Liver (tissue), 9 donors: ENCODE data around the gene SPSB2. TPM values are rescaled to one million over a fixed set of nuclear protein-coding genes. Genes with fewer than 3 reads are reported as not detected.
A peak's percentile ranks its signal among the peaks of the same experiment; 100 is the strongest.

ENCODE experiments used
- DNase-seq: peaks from one replicate; pipeline ENCODE4 v3.0.0-alpha.2; 2017; ENCODE audit warnings: low spot score
- H3K27ac ChIP-seq, 2 donors: one replicate each; pipeline ENCODE4 v1.7.0; 2013; ENCODE audit warnings: inconsistent platforms in 2 of 2, low read length in 2 of 2, control low read depth in 1 of 2, low read depth in 1 of 2, mild to moderate bottlenecking in 1 of 2
- H3K27me3 ChIP-seq, 4 donors: one replicate each; pipeline versions ENCODE4 v1.6.1 to v1.7.0; 2013; ENCODE audit warnings: low read length in 3 of 4, inconsistent platforms in 1 of 4, mild to moderate bottlenecking in 1 of 4, moderate library complexity in 1 of 4; ENCODE audit not compliant: control insufficient read depth in 4 of 4, insufficient read depth in 4 of 4
- H3K36me3 ChIP-seq, 4 donors: one replicate each; pipeline versions ENCODE4 v1.6.1 to v1.7.0; 2013; ENCODE audit warnings: low read length in 3 of 4, mild to moderate bottlenecking in 3 of 4, low read depth in 1 of 4, moderate library complexity in 1 of 4; ENCODE audit not compliant: control insufficient read depth in 4 of 4, insufficient read depth in 3 of 4
- H3K4me1 ChIP-seq, 4 donors: one replicate each; pipeline versions ENCODE4 v1.6.1 to v1.7.0; 2013; ENCODE audit warnings: low read length in 3 of 4, mild to moderate bottlenecking in 3 of 4, moderate library complexity in 1 of 4; ENCODE audit not compliant: control insufficient read depth in 4 of 4, insufficient read depth in 4 of 4
- H3K4me3 ChIP-seq, 3 donors: one replicate each; pipeline versions ENCODE4 v1.6.1 to v1.7.0; 2013; ENCODE audit warnings: low read length in 3 of 3, control low read depth in 1 of 3, low read depth in 1 of 3, mild to moderate bottlenecking in 1 of 3
- H3K9ac ChIP-seq, 2 donors: one replicate each; pipeline ENCODE4 v1.7.0; 2013; ENCODE audit warnings: low read length in 2 of 2, mild to moderate bottlenecking in 2 of 2, moderate library complexity in 2 of 2, control low read depth in 1 of 2, low read depth in 1 of 2
- H3K9me3 ChIP-seq, 4 donors: one replicate each; pipeline versions ENCODE4 v1.6.1 to v1.7.0; 2013; ENCODE audit warnings: low read length in 3 of 4; ENCODE audit not compliant: control insufficient read depth in 4 of 4
- ATF3 ChIP-seq: IDR thresholded peaks from 2 replicates; pipeline ENCODE4 v1.6.1; 2016; ENCODE audit warnings: antibody characterized with exemption
- CTCF ChIP-seq: fragments of 150-350 bp; IDR thresholded peaks from 2 replicates; pipeline ENCODE4 v1.5.1; 2017; ENCODE audit warnings: improper control_type of control experiment, low read depth, low read length; ENCODE audit not compliant: missing input control
- EGR1 ChIP-seq, 2 donors: IDR thresholded peaks; 2 replicates each; pipeline ENCODE4 v1.6.1; 2016 to 2018; ENCODE audit warnings: antibody characterized with exemption in 2 of 2, low read depth in 2 of 2
- FOXA2 ChIP-seq: IDR thresholded peaks from 2 replicates; pipeline ENCODE4 v1.6.1; 2016; ENCODE audit warnings: antibody characterized with exemption
- GABPA ChIP-seq, 2 donors: IDR thresholded peaks in 1 of 2; conservative IDR thresholded peaks in 1 of 2; 2 replicates each; pipeline ENCODE4 v1.6.1; 2016; ENCODE audit warnings: antibody characterized with exemption in 2 of 2, mild to moderate bottlenecking in 1 of 2, moderate library complexity in 1 of 2
- HNF4A ChIP-seq, 2 donors: conservative IDR thresholded peaks; 2 replicates each; pipeline ENCODE4 v1.6.1; 2016; ENCODE audit warnings: antibody characterized with exemption in 2 of 2, mild to moderate bottlenecking in 2 of 2
- HNF4G ChIP-seq: IDR thresholded peaks from 2 replicates; pipeline ENCODE4 v1.6.1; 2016; ENCODE audit warnings: antibody characterized with exemption
- JUND ChIP-seq, 2 donors: IDR thresholded peaks; 2 replicates each; pipeline ENCODE4 v1.6.1; 2016; ENCODE audit warnings: antibody characterized with exemption in 2 of 2
- MAX ChIP-seq: IDR thresholded peaks from 2 replicates; pipeline ENCODE4 v1.6.1; 2016; ENCODE audit warnings: antibody characterized with exemption
- RAD21 ChIP-seq, 2 donors: IDR thresholded peaks; 2 replicates each; pipeline ENCODE4 v1.6.1; 2016; ENCODE audit warnings: antibody characterized with exemption in 2 of 2, mild to moderate bottlenecking in 2 of 2
- REST ChIP-seq: IDR thresholded peaks from 2 replicates; pipeline ENCODE4 v1.6.1; 2016; ENCODE audit warnings: antibody characterized with exemption, mild to moderate bottlenecking
- RXRA ChIP-seq, 2 donors: IDR thresholded peaks; 2 replicates each; pipeline ENCODE4 v1.6.1; 2017 to 2018; ENCODE audit warnings: antibody characterized with exemption in 2 of 2, mild to moderate bottlenecking in 1 of 2
- SP1 ChIP-seq: IDR thresholded peaks from 2 replicates; pipeline ENCODE4 v1.6.1; 2018; ENCODE audit warnings: antibody characterized with exemption, mild to moderate bottlenecking
- TAF1 ChIP-seq: conservative IDR thresholded peaks from 2 replicates; pipeline ENCODE4 v1.6.1; 2016; ENCODE audit warnings: antibody characterized with exemption, mild to moderate bottlenecking
- WGBS: extraction: QIAGEN DNeasy Blood & Tissue Kit; methylation state at CpG from one replicate; pipeline ENCODE4 v1.1.7; 2013; 5-methylcytosine and 5-hydroxymethylcytosine counted together
- polyA plus RNA-seq, 2 donors: library from polyadenylated mRNA; stranded (reverse) in 1 of 2; unstranded in 1 of 2; fragments of 200-250 nt in 1 of 2; fragments of >200 nt in 1 of 2; fragmentation: Nextera tagmentation in 1 of 2; extraction: Ambion mirVana in 1 of 2; gene quantifications; one replicate each; pipeline versions ENCODE4 v1.2.1 to v1.2.3, GENCODE V29; 2013 to 2015
- total RNA-seq, 2 donors: library from RNA; depleted of rRNA; stranded (reverse); fragments of >200 nt; gene quantifications; one replicate each; pipeline ENCODE4 v1.2.3, GENCODE V29; 2014
- donor health status: healthy.
- donor health status: healthy.
- donor health status: healthy.
- donor health status: healthy.
- donor health status: healthy.

SPSB2 gene
- total and polyA plus RNA-seq, 4 donors, result 3.2 to 4.6 (median 4.1) TPM

- Histone ChIP-seq H3K4me1 (peaks cover 5 to 26% (median 16%) of the 10 kb centered on the region in 4 donors), H3K4me3 (no peak overlapping the region), H3K9ac (no peak overlapping the region), H3K27me3 (peaks cover 0 to 2% (median 0%) of the 10 kb centered on the region in 4 donors), H3K36me3 (no peaks in the 10 kb centered on the region), H3K27ac (no peak overlapping the region), H3K9me3 (no peaks in the 10 kb centered on the region)
- no peak for DNase-seq
- 78% methylated on average over 17 of the region's 17 CpGs for WGBS
- TF ChIP-seq RAD21 (IDR thresholded peaks at IDR 0.05) (no peak), EGR1 (IDR thresholded peaks at IDR 0.05; ENCODE audit: low read depth in 2 of 2) (no peak), CTCF (no peak), ATF3 (no peak), SP1 (no peak), RXRA (IDR thresholded peaks at IDR 0.05) (no peak), MAX (no peak)
These were observed 46.9 kb downstream of the SPSB2 start for GRCh38 chr12:6826125-6826733.

- no peak overlapping the region for H3K4me3 ChIP-seq
- H3K4me1 ChIP-seq, result peaks cover 10 to 32% (median 18%) of the 10 kb centered on the region in 4 donors
- no peak overlapping the region for H3K9ac ChIP-seq
These were observed 47.5 kb downstream of the SPSB2 start for GRCh38 chr12:6825398-6826124.

More at GRCh38 chr12:6825398-6826124, 47.5 kb downstream of the SPSB2 start:
- Histone ChIP-seq H3K27ac (no peak overlapping the region), H3K27me3 (peaks cover 0 to 2% (median 0%) of the 10 kb centered on the region in 4 donors), H3K9me3 (no peaks in the 10 kb centered on the region), H3K36me3 (no peaks in the 10 kb centered on the region)
- peak; percentile 90 for DNase-seq
- TF ChIP-seq JUND (IDR thresholded peaks at IDR 0.05) (no peak), EGR1 (IDR thresholded peaks at IDR 0.05; ENCODE audit: low read depth in 2 of 2) (no peak), FOXA2 (no peak), HNF4A (conservative IDR thresholded peaks at IDR 0.05) (peak in 1 of 2 donors; percentile 17), REST (peak; percentile 33), TAF1 (no peak), HNF4G (no peak), SP1 (no peak), RAD21 (IDR thresholded peaks at IDR 0.05) (peak; percentile 95 to 99), GABPA (IDR thresholded peaks at IDR 0.05 in 1 of 2, conservative IDR thresholded peaks at IDR 0.05 in 1 of 2) (no peak), ATF3 (no peak), CTCF (peak; percentile 94)
- WGBS, result 15% methylated on average over 19 of the region's 19 CpGs
